Coronary artery (tissue), 2 donors: Measurements from ENCODE around the gene TBC1D9B.

ENCODE experiments used
- DNase-seq: peaks from one replicate; pipeline ENCODE4 v3.0.0-alpha.2; 2017; ENCODE audit warnings: low spot score
- H3K27ac ChIP-seq, 2 donors: fragments of 200-600 bp; sonication (generic); one replicate each; pipeline ENCODE4 v1.5.1; 2016 to 2019
- H3K4me3 ChIP-seq: fragments of 200-600 bp; sonication (generic); 2 replicates; pipeline ENCODE4 v1.5.1; 2016; ENCODE audit warnings: mild to moderate bottlenecking, moderate library complexity
- CTCF ChIP-seq: fragments of 200-600 bp; sonication (generic); IDR thresholded peaks from one replicate; pipeline ENCODE4 v1.5.1; 2019; ENCODE audit warnings: antibody characterized with exemption

TBC1D9B gene

GRCh38 chr5:179893076-179893957, 14.4 kb downstream of the TBC1D9B start:
- Histone ChIP-seq H3K4me3 (no peak overlapping the region), H3K27ac (no peak overlapping the region)
- no peak for DNase-seq
- TF ChIP-seq CTCF, result no peak

DNA sequence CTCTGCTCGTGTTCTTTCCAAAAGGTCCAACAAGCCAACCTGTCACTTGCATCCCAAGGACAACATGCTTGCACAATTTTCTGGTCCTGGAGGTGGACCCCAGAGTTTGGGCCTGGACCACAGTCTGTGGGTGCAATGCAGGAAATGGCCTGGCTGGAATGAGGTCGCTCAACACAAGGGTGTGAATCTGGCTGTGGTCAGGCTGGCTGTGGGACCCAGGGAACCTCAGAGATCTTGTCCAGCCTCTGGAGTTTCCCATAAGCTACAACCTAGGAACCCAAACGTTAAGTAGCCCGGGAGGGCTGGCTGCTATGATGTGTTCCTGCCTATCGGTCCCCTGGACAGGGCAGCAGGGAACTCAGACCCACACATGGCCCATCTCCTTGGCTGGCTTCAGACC, 15.4 kb downstream of the TBC1D9B start:
- no peak for TF ChIP-seq CTCF
- no peak overlapping the region for H3K4me3 ChIP-seq
- H3K27ac ChIP-seq, result no peak overlapping the region
- no peak for DNase-seq

GRCh38 chr5:179890751-179891682, 16.7 kb downstream of the TBC1D9B start:
- Histone ChIP-seq H3K27ac (no peak overlapping the region), H3K4me3 (no peak overlapping the region)
- DNase-seq, result no peak
- TF ChIP-seq CTCF, result no peak

GRCh38 chr5:179889885-179890284, 17.8 kb downstream of the TBC1D9B start:
- Histone ChIP-seq H3K4me3 (no peak overlapping the region), H3K27ac (no peak overlapping the region)
- no peak for TF ChIP-seq CTCF
- no peak for DNase-seq

GRCh38 chr5:179887802-179888201, 19.9 kb downstream of the TBC1D9B start:
- no peak for DNase-seq
- H3K27ac ChIP-seq, result no peak overlapping the region
- no peak for TF ChIP-seq CTCF
- no peak overlapping the region for H3K4me3 ChIP-seq

GRCh38 chr5:179887095-179887494, 20.6 kb downstream of the TBC1D9B start:
- H3K27ac ChIP-seq, result no peak overlapping the region
- no peak overlapping the region for H3K4me3 ChIP-seq
- no peak for TF ChIP-seq CTCF
- no peak for DNase-seq
